IMR-90 (cell line): Measurements from ENCODE around the gene UGGT1.

Experiments used
- CEBPB ChIP-seq: IDR thresholded peaks from 2 replicates; pipeline ENCODE4 v1.6.1; 2012; ENCODE audit warnings: low read depth, low read length, improper control_type of control experiment
- MXI1 ChIP-seq: IDR thresholded peaks from 2 replicates; pipeline ENCODE4 v1.6.1; 2012; ENCODE audit warnings: low read depth, mild to moderate bottlenecking, low read length, moderate library complexity, borderline replicate concordance
- NFE2L2 ChIP-seq: fragments of 150-350 bp; IDR thresholded peaks from 2 replicates; pipeline ENCODE4 v1.6.1; 2016; ENCODE audit warnings: low read depth, mild to moderate bottlenecking, low read length
- POLR2A ChIP-seq: IDR thresholded peaks from 2 replicates; pipeline ENCODE4 v1.6.1; 2012; ENCODE audit warnings: mild to moderate bottlenecking, low read depth, low read length
- RAD21 ChIP-seq: IDR thresholded peaks from 2 replicates; pipeline ENCODE4 v1.6.1; 2012; ENCODE audit warnings: low read length, improper control_type of control experiment
- RCOR1 ChIP-seq: IDR thresholded peaks from 2 replicates; pipeline ENCODE4 v1.6.1; 2012; ENCODE audit warnings: mild to moderate bottlenecking, low read length, improper control_type of control experiment; ENCODE audit not compliant: insufficient replicate concordance
- RFX5 ChIP-seq: IDR thresholded peaks from 2 replicates; pipeline ENCODE4 v1.8.0; 2012; ENCODE audit warnings: low read depth, mild to moderate bottlenecking, low read length, moderate library complexity
- SMC3 ChIP-seq: fragments of 150-350 bp; IDR thresholded peaks from 2 replicates; pipeline ENCODE4 v1.6.1; 2016; ENCODE audit warnings: low read depth, mild to moderate bottlenecking, antibody characterized with exemption, low read length, moderate library complexity
- TF ChIP-seq, protein P1 (sequence below): conservative IDR thresholded peaks from 2 replicates; pipeline ENCODE4 v1.5.1; 2012; ENCODE audit warnings: mild to moderate bottlenecking, low read depth, low read length, improper control_type of control experiment
- TF ChIP-seq, protein P2 (sequence below): fragments of 150-350 bp; IDR thresholded peaks from 2 replicates; pipeline ENCODE4 v1.6.1; 2016; ENCODE audit warnings: low read depth, mild to moderate bottlenecking, low read length, moderate library complexity, borderline replicate concordance

DNA sequence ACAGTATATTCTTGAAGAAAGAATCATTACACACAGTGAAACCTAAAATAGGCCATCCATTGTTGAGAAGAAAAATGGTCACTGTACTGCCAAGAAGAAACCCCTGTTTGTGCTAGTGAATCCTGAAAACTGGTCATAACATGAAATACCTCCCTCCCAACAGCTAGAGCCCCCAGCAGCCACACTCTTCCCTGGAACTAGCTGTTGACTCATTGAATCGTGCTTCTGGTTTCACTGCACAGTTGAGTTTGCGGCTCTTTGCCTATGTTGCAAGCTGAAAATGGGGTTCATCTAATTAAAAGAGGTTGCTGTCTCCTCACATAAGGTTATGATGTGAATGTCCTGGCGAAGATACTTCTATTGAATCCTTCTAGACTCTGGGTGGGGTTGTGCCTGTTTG is 86.3 kb downstream of the UGGT1 start:
- TF ChIP-seq, protein P1, sequence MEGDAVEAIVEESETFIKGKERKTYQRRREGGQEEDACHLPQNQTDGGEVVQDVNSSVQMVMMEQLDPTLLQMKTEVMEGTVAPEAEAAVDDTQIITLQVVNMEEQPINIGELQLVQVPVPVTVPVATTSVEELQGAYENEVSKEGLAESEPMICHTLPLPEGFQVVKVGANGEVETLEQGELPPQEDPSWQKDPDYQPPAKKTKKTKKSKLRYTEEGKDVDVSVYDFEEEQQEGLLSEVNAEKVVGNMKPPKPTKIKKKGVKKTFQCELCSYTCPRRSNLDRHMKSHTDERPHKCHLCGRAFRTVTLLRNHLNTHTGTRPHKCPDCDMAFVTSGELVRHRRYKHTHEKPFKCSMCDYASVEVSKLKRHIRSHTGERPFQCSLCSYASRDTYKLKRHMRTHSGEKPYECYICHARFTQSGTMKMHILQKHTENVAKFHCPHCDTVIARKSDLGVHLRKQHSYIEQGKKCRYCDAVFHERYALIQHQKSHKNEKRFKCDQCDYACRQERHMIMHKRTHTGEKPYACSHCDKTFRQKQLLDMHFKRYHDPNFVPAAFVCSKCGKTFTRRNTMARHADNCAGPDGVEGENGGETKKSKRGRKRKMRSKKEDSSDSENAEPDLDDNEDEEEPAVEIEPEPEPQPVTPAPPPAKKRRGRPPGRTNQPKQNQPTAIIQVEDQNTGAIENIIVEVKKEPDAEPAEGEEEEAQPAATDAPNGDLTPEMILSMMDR: no peak
- no peak for TF ChIP-seq RFX5
- no peak for TF ChIP-seq NFE2L2
- TF ChIP-seq POLR2A: no peak
- TF ChIP-seq CEBPB: no peak
- TF ChIP-seq RAD21: no peak
- no peak for TF ChIP-seq SMC3
- no peak for TF ChIP-seq RCOR1
- no peak for TF ChIP-seq MXI1
- TF ChIP-seq, protein P2, sequence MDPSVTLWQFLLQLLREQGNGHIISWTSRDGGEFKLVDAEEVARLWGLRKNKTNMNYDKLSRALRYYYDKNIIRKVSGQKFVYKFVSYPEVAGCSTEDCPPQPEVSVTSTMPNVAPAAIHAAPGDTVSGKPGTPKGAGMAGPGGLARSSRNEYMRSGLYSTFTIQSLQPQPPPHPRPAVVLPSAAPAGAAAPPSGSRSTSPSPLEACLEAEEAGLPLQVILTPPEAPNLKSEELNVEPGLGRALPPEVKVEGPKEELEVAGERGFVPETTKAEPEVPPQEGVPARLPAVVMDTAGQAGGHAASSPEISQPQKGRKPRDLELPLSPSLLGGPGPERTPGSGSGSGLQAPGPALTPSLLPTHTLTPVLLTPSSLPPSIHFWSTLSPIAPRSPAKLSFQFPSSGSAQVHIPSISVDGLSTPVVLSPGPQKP: no peak
